ENCODE measurements around the gene GTF2A1.

GRCh38 chr14:81129242-81129641 is 91.5 kb downstream of the GTF2A1 start:
- TF ChIP-seq YY1 (IDR thresholded peaks at IDR 0.05): no peak
- TF ChIP-seq CTCF (IDR thresholded peaks at IDR 0.05; ENCODE audit: low read depth, low read length, missing input control): no peak
- TF ChIP-seq RAD21 (IDR thresholded peaks at IDR 0.05): no peak
- TF ChIP-seq ZBTB33 (IDR thresholded peaks at IDR 0.05): no peak
- no peak for TF ChIP-seq NR2F2 (IDR thresholded peaks at IDR 0.05)
- no peak for TF ChIP-seq SP1 (IDR thresholded peaks at IDR 0.05)
- no peak for TF ChIP-seq EGR1 (IDR thresholded peaks at IDR 0.05; ENCODE audit: low read depth in 2 of 2)
- TF ChIP-seq JUND (IDR thresholded peaks at IDR 0.05): no peak
- no peak for TF ChIP-seq RXRA (IDR thresholded peaks at IDR 0.05)
